K562 (cell line): Measurements from ENCODE around the gene PREX1. TPM values are rescaled to one million over a fixed set of nuclear protein-coding genes. Genes with fewer than 3 reads are reported as not detected.

Experiments used
- ATAC-seq: fragments of 200-7000 bp; cut with Tn5 transposase; 3 replicates; pipeline ENCODE4 v1.9.1; 2020; ENCODE audit warnings: moderate library complexity
- BruUV-seq: library from RNA; stranded (reverse); fragments of 400-500 nt; replicated peaks from 2 replicates; lab custom pipeline; 2021; lab: Mats Ljungman, UMichigan
- CTCF ChIA-PET: fragments of 300-600 bp; formaldehyde crosslinking; extraction: SDS; loops from one replicate; lab custom pipeline; 2021; ENCODE audit warnings: low intra/inter-chr PET ratio; lab: Yijun Ruan, JAX
- POLR2A ChIA-PET: fragments of 300-600, 350-650 bp; sonication (Branson Sonifier 250); formaldehyde crosslinking; extraction: SDS; loops from one replicate; lab custom pipeline; 2021; ENCODE audit warnings: antibody characterized with exemption, inconsistent platforms; lab: Yijun Ruan, JAX
- DNase-seq, 4 experiments: peaks; one replicate each; pipeline versions ENCODE4 v3.0.0 to v3.0.0-alpha.2; 2011 to 2018; ENCODE audit warnings: low spot score in 3 of 4, mixed read lengths in 3 of 4; ENCODE audit errors: extremely low read depth in 1 of 4
- FAIRE-seq: peaks from 2 replicates; lab custom pipeline; 2011; peaks lifted over from hg19 to GRCh38; lab: Jason Lieb, UNC
- H2AFZ ChIP-seq: 2 replicates; pipeline ENCODE4 v1.6.0; 2011; ENCODE audit warnings: low read depth, low read length, control low read depth, inconsistent platforms
- H3K27ac ChIP-seq: fragments of 200-600 bp; 3 replicates; pipeline ENCODE4 v1.8.0; 2011; ENCODE audit warnings: low read depth, mild to moderate bottlenecking, control low read depth, inconsistent platforms, low read length, moderate library complexity, mixed read lengths; ENCODE audit errors: extremely low read depth
- H3K27me3 ChIP-seq, 2 experiments: fragments of 300-600 bp in 1 of 2; 2 replicates in 1 of 2; 3 replicates in 1 of 2; pipeline versions ENCODE4 v1.6.0 to v1.8.0; 2011; ENCODE audit warnings: inconsistent platforms in 2 of 2, low read length in 2 of 2, mild to moderate bottlenecking in 1 of 2, mixed read lengths in 1 of 2, moderate library complexity in 1 of 2; ENCODE audit not compliant: control insufficient read depth in 2 of 2, insufficient read depth in 2 of 2
- H3K36me3 ChIP-seq: fragments of 300-600 bp; 3 replicates; pipeline ENCODE4 v1.8.0; 2011; ENCODE audit warnings: mild to moderate bottlenecking, low read length, inconsistent platforms; ENCODE audit not compliant: control insufficient read depth, insufficient read depth
- H3K4me1 ChIP-seq, 2 experiments: fragments of 200-600 bp in 1 of 2; replicated peaks in 1 of 2; 2 replicates in 1 of 2; 3 replicates in 1 of 2; pipeline versions ENCODE4 v1.5.1 to v1.8.0; 2011; ENCODE audit warnings: inconsistent platforms in 2 of 2, low read length in 2 of 2, mild to moderate bottlenecking in 1 of 2, mixed read lengths in 1 of 2, moderate library complexity in 1 of 2; ENCODE audit not compliant: control insufficient read depth in 2 of 2, insufficient read depth in 2 of 2
- H3K4me2 ChIP-seq: 2 replicates; pipeline ENCODE4 v1.6.1; 2011; ENCODE audit warnings: low read length, control low read depth, inconsistent platforms, mixed read lengths; ENCODE audit not compliant: insufficient read depth
- H3K4me3 ChIP-seq: fragments of 200-600 bp; sonication (generic), shearing (Covaris generic); 2 replicates; pipeline ENCODE4 v1.5.1; 2016; ENCODE audit warnings: control low read depth, inconsistent platforms
- H3K79me2 ChIP-seq: fragments of 200-600 bp; 3 replicates; pipeline ENCODE4 v1.8.0; 2011; ENCODE audit warnings: low read length, inconsistent platforms; ENCODE audit not compliant: control insufficient read depth, insufficient read depth
- H3K9ac ChIP-seq, 2 experiments: 2 replicates each; pipeline versions ENCODE4 v1.6.0 to v1.6.1; 2011; ENCODE audit warnings: low read depth in 2 of 2, low read length in 2 of 2, control low read depth in 1 of 2, inconsistent platforms in 1 of 2, mild to moderate bottlenecking in 1 of 2, mixed read lengths in 1 of 2; ENCODE audit not compliant: insufficient read depth in 1 of 2
- H3K9me1 ChIP-seq: one replicate; pipeline ENCODE4 v1.6.0; 2011; ENCODE audit warnings: inconsistent platforms, mild to moderate bottlenecking, low read length, moderate library complexity; ENCODE audit not compliant: control insufficient read depth, insufficient read depth
- H3K9me3 ChIP-seq: replicated peaks from 2 replicates; pipeline ENCODE4 v1.5.1; 2011; ENCODE audit warnings: low read depth, low read length, inconsistent platforms; ENCODE audit not compliant: control insufficient read depth, insufficient read depth
- H4K20me1 ChIP-seq: replicated peaks from 2 replicates; pipeline ENCODE4 v1.6.1; 2011; ENCODE audit warnings: low read length, inconsistent platforms, mixed read lengths; ENCODE audit not compliant: control insufficient read depth, insufficient read depth
- CREM ChIP-seq: IDR thresholded peaks from 2 replicates; pipeline ENCODE4 v1.6.1; 2014; ENCODE audit warnings: antibody characterized with exemption, low read depth
- EGR1 ChIP-seq: fragments of 450-650 bp; conservative IDR thresholded peaks from 2 replicates; pipeline ENCODE4 v1.6.1; 2017; ENCODE audit warnings: mild to moderate bottlenecking
- ELF2 ChIP-seq: fragments of 250-450 bp; sonication (Bioruptor Pico); IDR thresholded peaks from 2 replicates; pipeline ENCODE4 v1.5.0; 2021; ENCODE audit warnings: mild to moderate bottlenecking
- ETV6 ChIP-seq, 3 experiments: fragments of 150-350 bp in 1 of 3; sonication (generic) in 1 of 3; formaldehyde crosslinking in 1 of 3; IDR thresholded peaks; 2 replicates each; pipeline versions ENCODE4 v1.6.1 to v1.8.0; 2014 to 2022; ENCODE audit warnings: borderline replicate concordance in 2 of 3, low read depth in 2 of 3, antibody characterized with exemption in 1 of 3, low read length in 1 of 3, mild to moderate bottlenecking in 1 of 3, missing genetic modification reagents in 1 of 3
- FOXJ3 ChIP-seq: sonication (generic); formaldehyde crosslinking; IDR thresholded peaks from 2 replicates; pipeline ENCODE4 v1.4.0; 2020; ENCODE audit warnings: mild to moderate bottlenecking, missing genetic modification reagents
- GATAD2B ChIP-seq: fragments of 450-650 bp; IDR thresholded peaks from 2 replicates; pipeline ENCODE4 v1.6.1; 2017; ENCODE audit warnings: mild to moderate bottlenecking, borderline replicate concordance
- HCFC1 ChIP-seq: IDR thresholded peaks from 2 replicates; pipeline ENCODE4 v1.6.1; 2012; ENCODE audit warnings: low read depth, low read length, improper control_type of control experiment
- HNRNPK ChIP-seq: fragments of 200-400 bp; formaldehyde crosslinking; IDR thresholded peaks from one replicate; pipeline ENCODE4 v1.6.1; 2018; ENCODE audit warnings: mild to moderate bottlenecking, low read depth, low read length; ENCODE audit not compliant: poor library complexity, severe bottlenecking
- HNRNPUL1 ChIP-seq: fragments of 200-400 bp; formaldehyde crosslinking; IDR thresholded peaks from 2 replicates; pipeline ENCODE4 v1.6.1; 2017; ENCODE audit warnings: low read length
- MAFK ChIP-seq: IDR thresholded peaks from 2 replicates; pipeline ENCODE4 v1.6.1; 2011; ENCODE audit warnings: low read length, improper control_type of control experiment
- MEIS2 ChIP-seq: fragments of 450-650 bp; IDR thresholded peaks from 2 replicates; pipeline ENCODE4 v1.6.1; 2014; ENCODE audit warnings: mild to moderate bottlenecking; ENCODE audit not compliant: partially characterized antibody
- RBM39 ChIP-seq: fragments of 200-400 bp; formaldehyde crosslinking; optimal IDR thresholded peaks from 2 replicates; pipeline ENCODE3; 2018; ENCODE audit warnings: low read depth, low read length
- SIX5 ChIP-seq, 2 experiments: IDR thresholded peaks; 2 replicates each; pipeline ENCODE4 v1.6.1; 2011; ENCODE audit warnings: low read length in 2 of 2, borderline replicate concordance in 1 of 2, low read depth in 1 of 2, mild to moderate bottlenecking in 1 of 2, moderate library complexity in 1 of 2; ENCODE audit not compliant: insufficient read depth in 1 of 2
- SMAD4 ChIP-seq: fragments of 250-450 bp; sonication (Bioruptor Pico); conservative IDR thresholded peaks from 2 replicates; pipeline ENCODE4 v1.8.0; 2021; ENCODE audit warnings: inconsistent platforms, mild to moderate bottlenecking, moderate library complexity
- ZFP36 ChIP-seq: fragments of 150-350 bp; IDR thresholded peaks from 2 replicates; pipeline ENCODE4 v1.6.1; 2018; ENCODE audit warnings: low read length, low read depth; ENCODE audit not compliant: partially characterized antibody
- ZNF316 ChIP-seq: fragments of 450-650 bp; IDR thresholded peaks from 2 replicates; pipeline ENCODE4 v1.6.1; 2016
- ZNF77 ChIP-seq: fragments of 250-450 bp; sonication (Bioruptor Pico); IDR thresholded peaks from 2 replicates; pipeline ENCODE4 v1.5.0; 2020
- WGBS: fragments of 100-300 bp; shearing (Covaris generic); methylation state at CpG from one replicate; pipeline ENCODE4 v1.1.6; 2016; ENCODE audit warnings: low coverage, mixed read lengths; ENCODE audit not compliant: insufficient coverage; ENCODE audit errors: missing lambda C conversion rate; 5-methylcytosine and 5-hydroxymethylcytosine counted together
- in situ Hi-C: fragments of 300-500 bp; cut with MboI; formaldehyde crosslinking; loops from 4 replicates; pipeline ENCODE4 v1.15.0; 2018; ENCODE audit warnings: inconsistent platforms, mixed read lengths
- intact Hi-C: fragments of 100-400 bp; cut with micrococcal nuclease; formaldehyde crosslinking; loops from 2 replicates; pipeline ENCODE4 v1.14.2; 2022
- polyA plus RNA-seq, 8 experiments: library from polyadenylated mRNA; depleted of rRNA in 4 of 8; stranded (reverse) in 5 of 8; unstranded in 3 of 8; fragments of >200 nt; fragmentation: Nextera tagmentation in 2 of 8; fragmentation: Illumina TruSeq in 1 of 8; extraction: Ambion mirVana in 2 of 8; extraction: Trizol in 1 of 8; gene quantifications; 2 replicates each; pipeline versions ENCODE4 v1.2.1 to v1.2.3, GENCODE V29; 2011 to 2014; ENCODE audit warnings: inconsistent platforms in 1 of 8, missing spikeins in 1 of 8
- total RNA-seq, 7 experiments: library from RNA; depleted of rRNA in 6 of 7; stranded (reverse); fragments of >200 nt in 6 of 7; fragmentation: Illumina TruSeq in 2 of 7; extraction: Trizol in 2 of 7; gene quantifications; 2 replicates each; pipeline versions ENCODE4 v1.2.1 to v1.2.3, GENCODE V29; 2011 to 2021; ENCODE audit warnings: low replicate concordance in 1 of 7
- TF ChIP-seq, protein P1 (sequence below): fragments of 200-800 bp; sonication (Bioruptor generic); IDR thresholded peaks from 2 replicates; pipeline ENCODE4 v1.6.1; 2017; ENCODE audit warnings: missing genetic modification characterization, missing compliant biosample characterization
- TF ChIP-seq, protein P2 (sequence below): fragments of 450-650 bp; IDR thresholded peaks from 2 replicates; pipeline ENCODE4 v1.6.1; 2016
- TF ChIP-seq, protein P3 (sequence below): sonication (generic); formaldehyde crosslinking; IDR thresholded peaks from 2 replicates; pipeline ENCODE4 v1.8.1; 2022; ENCODE audit warnings: missing genetic modification reagents

Gene PREX1
- total and polyA plus RNA-seq, 9 of the 15 experiments (the other 6 are each of a cell fraction or from before 2014, with no cell fraction given) = 0.37 to 10.4 (median 4.8) TPM

DNA sequence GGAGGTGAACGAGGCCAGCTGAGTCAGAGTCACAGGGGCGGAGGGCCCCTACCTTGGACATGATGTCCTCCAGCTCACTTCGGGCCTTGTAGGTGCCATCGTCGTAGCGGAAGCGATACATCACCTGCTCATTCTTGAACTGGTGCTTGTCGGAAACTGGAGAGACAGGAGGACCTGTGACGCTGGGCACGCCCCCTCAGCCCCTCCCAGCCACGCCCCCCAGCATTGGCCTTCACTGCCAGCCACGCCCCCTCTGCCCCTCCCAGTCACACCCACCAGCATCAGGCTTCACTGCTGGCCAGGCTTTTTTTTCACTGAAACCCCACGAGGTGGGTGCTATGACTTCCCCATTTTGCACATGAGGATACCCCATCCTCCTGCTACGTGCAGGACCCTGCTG, 148.2 kb downstream of the PREX1 start:
- FAIRE-seq (peak; percentile 91), ATAC-seq (peak; percentile 99)
- TF ChIP-seq ELF2 (CRISPR knock-in tag) (no peak), GATAD2B (no peak), EGR1 (peak; percentile 46), MAFK (no peak), MEIS2 (peak; percentile 39), ETV6 (IDR thresholded peaks at IDR 0.05; ENCODE audit: borderline replicate concordance in 1 of 2, low read depth in 2 of 2, low read length in 1 of 2) (no peak), ETV6 (CRISPR knock-in tag; IDR thresholded peaks at IDR 0.05; ENCODE audit: borderline replicate concordance) (no peak), HNRNPK (no peak), RBM39 (no peak), SMAD4 (CRISPR knock-in tag) (no peak), CREM (peak; percentile 65; the same call in 1 of the 2 replicates), FOXJ3 (CRISPR knock-in tag) (no peak), ZFP36 (no peak), HCFC1 (no peak), ZNF77 (CRISPR knock-in tag) (no peak), ZNF316 (no peak), SIX5 (IDR thresholded peaks at IDR 0.05; ENCODE audit: borderline replicate concordance in 1 of 2, insufficient read depth in 1 of 2, low read depth in 1 of 2, low read length in 2 of 2) (no peak), HNRNPUL1 (no peak)
- TF ChIP-seq, protein P1, sequence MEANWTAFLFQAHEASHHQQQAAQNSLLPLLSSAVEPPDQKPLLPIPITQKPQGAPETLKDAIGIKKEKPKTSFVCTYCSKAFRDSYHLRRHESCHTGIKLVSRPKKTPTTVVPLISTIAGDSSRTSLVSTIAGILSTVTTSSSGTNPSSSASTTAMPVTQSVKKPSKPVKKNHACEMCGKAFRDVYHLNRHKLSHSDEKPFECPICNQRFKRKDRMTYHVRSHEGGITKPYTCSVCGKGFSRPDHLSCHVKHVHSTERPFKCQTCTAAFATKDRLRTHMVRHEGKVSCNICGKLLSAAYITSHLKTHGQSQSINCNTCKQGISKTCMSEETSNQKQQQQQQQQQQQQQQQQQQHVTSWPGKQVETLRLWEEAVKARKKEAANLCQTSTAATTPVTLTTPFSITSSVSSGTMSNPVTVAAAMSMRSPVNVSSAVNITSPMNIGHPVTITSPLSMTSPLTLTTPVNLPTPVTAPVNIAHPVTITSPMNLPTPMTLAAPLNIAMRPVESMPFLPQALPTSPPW = peak; percentile 44; the same call in 1 of the 2 replicates
- TF ChIP-seq, protein P2, sequence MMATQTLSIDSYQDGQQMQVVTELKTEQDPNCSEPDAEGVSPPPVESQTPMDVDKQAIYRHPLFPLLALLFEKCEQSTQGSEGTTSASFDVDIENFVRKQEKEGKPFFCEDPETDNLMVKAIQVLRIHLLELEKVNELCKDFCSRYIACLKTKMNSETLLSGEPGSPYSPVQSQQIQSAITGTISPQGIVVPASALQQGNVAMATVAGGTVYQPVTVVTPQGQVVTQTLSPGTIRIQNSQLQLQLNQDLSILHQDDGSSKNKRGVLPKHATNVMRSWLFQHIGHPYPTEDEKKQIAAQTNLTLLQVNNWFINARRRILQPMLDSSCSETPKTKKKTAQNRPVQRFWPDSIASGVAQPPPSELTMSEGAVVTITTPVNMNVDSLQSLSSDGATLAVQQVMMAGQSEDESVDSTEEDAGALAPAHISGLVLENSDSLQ = peak; percentile 55; the same call in 1 of the 2 replicates
- TF ChIP-seq, protein P3, sequence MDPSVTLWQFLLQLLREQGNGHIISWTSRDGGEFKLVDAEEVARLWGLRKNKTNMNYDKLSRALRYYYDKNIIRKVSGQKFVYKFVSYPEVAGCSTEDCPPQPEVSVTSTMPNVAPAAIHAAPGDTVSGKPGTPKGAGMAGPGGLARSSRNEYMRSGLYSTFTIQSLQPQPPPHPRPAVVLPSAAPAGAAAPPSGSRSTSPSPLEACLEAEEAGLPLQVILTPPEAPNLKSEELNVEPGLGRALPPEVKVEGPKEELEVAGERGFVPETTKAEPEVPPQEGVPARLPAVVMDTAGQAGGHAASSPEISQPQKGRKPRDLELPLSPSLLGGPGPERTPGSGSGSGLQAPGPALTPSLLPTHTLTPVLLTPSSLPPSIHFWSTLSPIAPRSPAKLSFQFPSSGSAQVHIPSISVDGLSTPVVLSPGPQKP (CRISPR knock-in tag) = no peak

More for the DNA sequence above, 148.2 kb downstream of the PREX1 start:
- no peak overlapping the region for H3K4me3 ChIP-seq
- ChIA-PET CTCF (no interaction called here), POLR2A (no interaction called here)
- H3K9me3 ChIP-seq = no peaks in the 10 kb centered on the region
- no peak overlapping the region for H2AFZ ChIP-seq
- in situ Hi-C loops (no loop called here), intact Hi-C loops (no loop called here)
- WGBS = 11% methylated on average over 10 of the region's 14 CpGs
- no peaks in the 10 kb centered on the region for H3K27me3 ChIP-seq
- H4K20me1 ChIP-seq = peaks cover 25% of the 10 kb centered on the region
- DNase-seq = peak; percentile 88 to 98 (median 96)
- H3K4me1 ChIP-seq = peaks cover 21% of the 10 kb centered on the region in 2 experiments
- H3K27ac ChIP-seq = no peak overlapping the region
- peak overlapping the region in 1 of 2 experiments; percentile 19; a peak in 1 of 4 replicates for H3K9ac ChIP-seq
- no peaks in the 10 kb centered on the region for H3K79me2 ChIP-seq
- H3K36me3 ChIP-seq = peaks cover 2% of the 10 kb centered on the region; the same call in 1 of the 3 replicates
- no peaks in the 10 kb centered on the region for H3K9me1 ChIP-seq
- no TSS peak for BruUV-seq
- H3K4me2 ChIP-seq = peak overlapping the region; percentile 54
